TTC549 (cell line): ENCODE results near the gene GPR162.
A peak's percentile ranks its signal among the peaks of the same experiment; 100 is the strongest.

Experiments
- FAIRE-seq: peaks from 2 replicates; lab custom pipeline; 2012; peaks lifted over from hg19 to GRCh38; lab: Jason Lieb, UNC

GPR162 gene, protein sequence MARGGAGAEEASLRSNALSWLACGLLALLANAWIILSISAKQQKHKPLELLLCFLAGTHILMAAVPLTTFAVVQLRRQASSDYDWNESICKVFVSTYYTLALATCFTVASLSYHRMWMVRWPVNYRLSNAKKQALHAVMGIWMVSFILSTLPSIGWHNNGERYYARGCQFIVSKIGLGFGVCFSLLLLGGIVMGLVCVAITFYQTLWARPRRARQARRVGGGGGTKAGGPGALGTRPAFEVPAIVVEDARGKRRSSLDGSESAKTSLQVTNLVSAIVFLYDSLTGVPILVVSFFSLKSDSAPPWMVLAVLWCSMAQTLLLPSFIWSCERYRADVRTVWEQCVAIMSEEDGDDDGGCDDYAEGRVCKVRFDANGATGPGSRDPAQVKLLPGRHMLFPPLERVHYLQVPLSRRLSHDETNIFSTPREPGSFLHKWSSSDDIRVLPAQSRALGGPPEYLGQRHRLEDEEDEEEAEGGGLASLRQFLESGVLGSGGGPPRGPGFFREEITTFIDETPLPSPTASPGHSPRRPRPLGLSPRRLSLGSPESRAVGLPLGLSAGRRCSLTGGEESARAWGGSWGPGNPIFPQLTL

GRCh38 chr12:6821591-6822425 is at the start of gene GPR162:
TSS of gene GPR162 (plus strand) at chr12:6821821. CDS start at chr12:6823899, 2,078 bp downstream.
- no peak for FAIRE-seq

DNA sequence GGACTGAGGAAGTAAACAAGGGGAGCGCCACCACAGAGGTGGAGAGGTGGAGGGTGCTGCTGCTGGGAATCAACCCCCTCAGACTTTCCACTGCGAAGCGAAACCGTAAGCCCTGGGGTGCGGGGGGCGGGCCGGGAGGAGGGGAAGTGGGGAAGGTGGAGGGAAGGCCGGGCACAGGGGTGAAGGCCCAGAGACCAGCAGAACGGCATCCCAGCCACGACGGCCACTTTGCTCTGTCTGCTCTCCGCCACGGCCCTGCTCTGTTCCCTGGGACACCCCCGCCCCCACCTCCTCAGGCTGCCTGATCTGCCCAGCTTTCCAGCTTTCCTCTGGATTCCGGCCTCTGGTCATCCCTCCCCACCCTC is 49.3 kb upstream of the GPR162 start, which contains the start of gene LAG3:
LAG3 (plus strand) TSS at position 190 of the 365 bp plus-strand sequence. CDS start 333 bp downstream, outside the sequence.
- FAIRE-seq = no peak

- no peak for FAIRE-seq
These were observed 48.7 kb upstream of the GPR162 start for GRCh38 chr12:6772726-6773589.

DNA sequence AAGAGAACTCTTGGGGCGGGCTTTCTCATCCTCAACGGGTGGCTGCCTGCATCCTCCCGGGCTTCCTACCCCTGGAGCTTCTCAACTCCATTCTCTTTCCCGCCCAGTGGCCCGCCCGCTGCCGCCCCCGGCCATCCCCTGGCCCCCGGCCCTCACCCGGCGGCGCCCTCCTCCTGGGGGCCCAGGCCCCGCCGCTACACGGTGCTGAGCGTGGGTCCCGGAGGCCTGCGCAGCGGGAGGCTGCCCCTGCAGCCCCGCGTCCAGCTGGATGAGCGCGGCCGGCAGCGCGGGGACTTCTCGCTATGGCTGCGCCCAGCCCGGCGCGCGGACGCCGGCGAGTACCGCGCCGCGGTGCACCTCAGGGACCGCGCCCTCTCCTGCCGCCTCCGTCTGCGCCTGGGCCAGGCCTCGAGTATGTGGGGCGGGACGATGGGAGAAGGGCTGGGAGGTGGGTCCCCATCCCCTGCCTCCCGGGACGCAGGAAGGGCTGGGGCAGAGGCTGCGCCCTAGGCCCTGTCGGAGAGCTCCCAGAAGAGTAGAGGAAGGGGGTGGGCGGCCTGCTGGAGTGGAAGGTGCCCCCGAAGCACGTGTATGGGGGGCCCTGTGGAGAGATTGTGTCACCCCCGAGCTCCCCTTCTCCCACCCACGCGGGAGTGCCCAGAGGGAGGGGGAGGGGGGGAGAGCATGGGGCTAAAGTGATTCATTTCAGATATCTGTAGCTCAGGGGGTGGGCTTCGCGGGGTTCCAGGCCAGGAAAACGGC is 47.9 kb upstream of the GPR162 start:
- FAIRE-seq = no peak

DNA sequence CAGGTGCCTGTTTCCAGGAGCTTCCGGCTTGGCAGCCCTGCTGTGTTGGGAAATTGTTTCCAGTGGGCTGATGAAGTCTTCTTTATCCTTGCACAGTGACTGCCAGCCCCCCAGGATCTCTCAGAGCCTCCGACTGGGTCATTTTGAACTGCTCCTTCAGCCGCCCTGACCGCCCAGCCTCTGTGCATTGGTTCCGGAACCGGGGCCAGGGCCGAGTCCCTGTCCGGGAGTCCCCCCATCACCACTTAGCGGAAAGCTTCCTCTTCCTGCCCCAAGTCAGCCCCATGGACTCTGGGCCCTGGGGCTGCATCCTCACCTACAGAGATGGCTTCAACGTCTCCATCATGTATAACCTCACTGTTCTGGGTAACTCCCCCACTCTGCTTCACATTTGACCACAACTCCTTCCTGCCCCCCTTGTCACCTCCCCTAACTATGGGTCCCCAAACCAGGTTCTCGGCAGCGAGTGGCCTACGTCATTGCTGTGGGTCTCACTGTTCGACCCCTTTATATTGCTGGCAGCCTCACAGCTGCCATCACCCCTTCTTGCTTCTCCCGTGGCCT is 47.0 kb upstream of the GPR162 start:
- FAIRE-seq = no peak

DNA sequence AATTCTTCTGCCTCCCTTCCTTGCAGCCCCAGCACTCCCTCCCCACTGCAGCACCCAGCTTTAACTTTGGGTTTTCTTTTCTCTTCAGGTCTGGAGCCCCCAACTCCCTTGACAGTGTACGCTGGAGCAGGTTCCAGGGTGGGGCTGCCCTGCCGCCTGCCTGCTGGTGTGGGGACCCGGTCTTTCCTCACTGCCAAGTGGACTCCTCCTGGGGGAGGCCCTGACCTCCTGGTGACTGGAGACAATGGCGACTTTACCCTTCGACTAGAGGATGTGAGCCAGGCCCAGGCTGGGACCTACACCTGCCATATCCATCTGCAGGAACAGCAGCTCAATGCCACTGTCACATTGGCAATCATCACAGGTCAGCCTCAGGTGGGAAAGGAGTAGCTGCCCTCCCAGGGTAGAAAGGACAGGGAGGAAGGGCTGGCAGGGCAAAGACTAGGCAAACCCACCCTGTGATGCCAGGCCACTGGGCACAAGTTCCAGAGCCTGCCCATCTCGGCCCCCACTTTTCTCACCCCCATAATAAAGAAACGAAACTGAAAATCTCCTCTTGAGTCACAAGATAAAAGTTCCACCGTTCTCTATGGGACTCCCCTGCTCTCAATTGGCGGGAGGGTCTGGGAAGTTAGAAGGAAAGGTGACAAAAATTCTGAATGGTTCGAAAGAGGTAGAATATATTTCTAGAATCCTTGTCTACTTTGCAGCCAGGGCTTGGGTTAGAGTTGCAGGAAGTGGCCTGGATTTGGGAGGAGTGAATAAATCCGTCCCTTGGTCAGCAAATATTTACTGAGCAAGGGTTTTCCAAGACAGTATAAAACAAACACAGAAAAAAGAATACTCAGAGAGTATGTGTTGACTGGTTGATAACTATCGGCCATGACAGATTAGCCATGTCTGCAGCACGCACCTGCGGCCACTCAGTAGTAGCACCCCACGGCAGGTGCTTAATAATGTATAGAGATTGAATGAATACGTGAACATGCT is 46.1 kb upstream of the GPR162 start:
- FAIRE-seq = no peak

GRCh38 chr12:6777386-6777785 is 44.2 kb upstream of the GPR162 start:
- FAIRE-seq = no peak

DNA sequence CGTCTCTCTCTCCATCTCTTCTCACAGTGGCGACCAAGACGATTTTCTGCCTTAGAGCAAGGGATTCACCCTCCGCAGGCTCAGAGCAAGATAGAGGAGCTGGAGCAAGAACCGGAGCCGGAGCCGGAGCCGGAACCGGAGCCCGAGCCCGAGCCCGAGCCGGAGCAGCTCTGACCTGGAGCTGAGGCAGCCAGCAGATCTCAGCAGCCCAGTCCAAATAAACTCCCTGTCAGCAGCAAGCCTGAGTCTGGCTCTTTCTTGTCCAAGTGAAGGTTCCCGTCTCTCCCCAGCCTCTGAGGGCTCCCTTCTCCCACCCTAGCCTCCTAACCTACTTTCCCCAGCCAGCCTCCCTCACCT is 43.4 kb upstream of the GPR162 start:
- no peak for FAIRE-seq

DNA sequence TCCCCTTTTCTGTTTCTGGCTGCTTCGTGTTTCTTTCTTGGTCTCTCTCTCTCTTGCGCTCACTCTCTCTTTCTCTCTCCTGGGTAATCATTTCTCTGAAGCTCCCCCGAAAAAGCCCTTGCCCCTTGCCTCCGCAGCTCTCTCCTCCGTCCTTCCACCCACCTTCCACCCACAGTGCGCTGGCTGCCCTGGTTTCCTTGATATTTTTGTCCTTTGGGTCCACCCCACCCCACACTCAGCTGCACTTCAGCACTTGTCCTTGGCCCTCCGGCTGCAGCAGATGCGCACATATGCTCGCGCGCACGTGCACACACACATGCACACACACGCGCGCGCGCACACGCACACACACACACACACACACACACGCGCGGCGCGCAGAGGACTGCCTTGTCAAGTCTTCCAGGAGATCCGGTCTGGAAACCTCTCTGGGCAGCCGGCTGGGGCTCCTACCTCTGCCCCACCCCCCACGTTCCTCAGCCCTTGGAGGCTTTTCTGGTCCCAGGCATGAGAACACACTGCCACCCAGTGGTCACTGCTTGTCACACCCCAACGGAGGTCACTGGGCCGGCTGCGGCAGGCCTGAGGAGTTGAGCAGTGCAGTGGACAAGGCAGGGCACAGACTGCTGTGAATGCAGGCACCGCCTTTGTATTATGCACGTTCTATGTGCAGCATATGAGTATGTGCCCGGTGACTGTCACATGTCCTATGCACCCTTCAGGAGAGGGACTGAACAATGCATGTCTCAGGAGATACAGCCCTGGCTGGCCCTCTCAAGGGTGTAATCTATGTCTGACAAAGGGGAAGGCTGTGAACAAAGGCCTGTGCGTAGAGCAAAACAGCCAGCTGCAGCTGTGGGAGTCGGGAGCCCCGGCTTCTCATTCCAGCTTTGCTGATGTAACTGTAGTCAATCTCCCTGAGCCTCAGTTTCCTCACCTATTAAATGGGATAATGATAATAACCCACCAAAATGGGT is 42.8 kb upstream of the GPR162 start:
- FAIRE-seq = peak; percentile 83

DNA sequence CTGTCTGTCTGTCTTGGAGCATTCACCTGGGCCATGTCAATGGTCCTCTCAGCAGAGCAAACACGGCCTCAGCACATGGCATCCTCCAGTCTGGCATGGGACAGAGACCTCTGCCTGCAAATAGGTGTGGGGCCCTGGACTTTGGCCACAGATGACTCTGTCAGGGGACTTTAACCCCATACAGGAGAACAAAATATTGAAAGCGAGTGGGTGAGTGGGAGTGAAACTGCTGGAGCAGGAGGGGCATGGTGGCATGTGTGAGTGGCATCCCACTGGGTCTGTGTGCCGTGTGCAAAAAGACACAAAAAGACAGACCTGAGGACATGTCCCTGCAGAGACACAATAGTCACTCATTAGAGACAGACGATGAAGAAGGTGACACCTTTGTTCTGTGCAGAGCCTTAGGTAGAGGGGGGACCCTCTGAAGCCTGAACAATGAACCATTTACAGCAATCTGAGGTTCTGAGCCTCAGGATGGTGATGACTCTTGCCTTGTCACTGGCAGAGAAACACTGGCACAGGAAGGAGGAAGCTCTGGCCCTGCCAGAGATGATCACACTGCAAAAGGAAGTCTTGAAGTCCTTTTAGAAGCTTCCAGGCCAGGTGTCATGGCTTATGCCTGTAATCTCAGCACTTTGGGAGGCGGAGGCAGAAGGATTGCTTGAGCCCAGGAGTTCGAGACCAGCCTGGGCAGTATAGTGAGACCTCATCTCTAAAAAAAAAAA is 41.8 kb upstream of the GPR162 start:
- FAIRE-seq = no peak

DNA sequence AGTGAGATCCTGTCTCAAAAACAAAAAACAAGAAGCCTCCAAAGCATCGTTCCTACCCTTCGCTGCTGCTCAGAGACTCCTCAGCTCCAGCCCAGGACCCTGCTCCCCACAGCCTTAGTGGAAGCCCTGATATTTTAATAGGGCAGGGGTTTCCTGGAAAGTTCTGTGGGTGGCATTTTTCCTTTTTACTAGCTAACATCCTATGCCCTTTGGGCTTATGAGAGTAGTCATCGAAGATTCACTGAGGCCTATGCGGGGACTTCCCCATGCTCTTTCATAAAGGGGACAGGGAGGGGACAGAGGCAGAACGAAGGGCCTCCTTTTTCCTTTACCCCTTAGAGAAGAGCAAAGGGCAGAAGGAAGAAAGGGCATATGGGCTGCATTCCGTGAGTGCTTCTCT is 41.0 kb upstream of the GPR162 start:
- no peak for FAIRE-seq

- FAIRE-seq = no peak
These were observed 39.5 kb upstream of the GPR162 start for GRCh38 chr12:6782119-6782518.

DNA sequence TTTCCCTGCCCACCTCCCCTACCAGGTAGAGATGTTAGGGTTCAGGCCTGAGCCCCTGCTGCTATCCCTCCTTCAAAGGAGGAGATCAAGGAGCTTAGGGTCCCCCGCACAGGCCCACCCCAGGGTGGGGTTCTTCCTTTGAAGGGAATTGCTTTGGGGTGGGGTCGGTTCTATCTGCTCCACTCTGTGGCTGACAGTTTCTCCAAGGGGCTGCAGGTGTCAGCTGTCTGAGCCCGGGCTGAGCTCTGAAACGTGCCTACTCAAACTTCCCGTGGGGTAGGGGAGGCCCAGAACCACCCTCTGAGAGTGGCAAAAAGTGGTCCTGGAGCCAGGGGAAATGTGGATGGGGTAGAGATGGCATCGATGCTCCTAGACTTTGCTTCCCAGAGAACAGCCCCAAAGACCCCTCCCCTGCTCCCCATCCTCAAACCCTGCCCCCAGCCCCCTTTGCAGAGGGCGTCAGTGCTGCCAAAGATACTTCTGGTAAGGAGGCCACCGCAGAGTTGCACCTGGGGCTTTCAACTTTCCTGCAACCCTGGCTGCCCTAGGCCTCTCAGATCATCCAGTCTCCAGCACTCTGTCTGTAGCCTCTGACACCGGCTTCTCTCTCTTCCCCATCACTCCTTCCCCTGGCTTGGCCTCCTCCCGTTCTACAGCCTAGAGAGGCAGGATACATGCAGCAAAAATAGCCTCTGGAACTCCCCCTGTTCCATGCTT is 38.6 kb upstream of the GPR162 start:
- no peak for FAIRE-seq

- FAIRE-seq = no peak
These were observed 37.8 kb upstream of the GPR162 start for GRCh38 chr12:6783828-6784227.

DNA sequence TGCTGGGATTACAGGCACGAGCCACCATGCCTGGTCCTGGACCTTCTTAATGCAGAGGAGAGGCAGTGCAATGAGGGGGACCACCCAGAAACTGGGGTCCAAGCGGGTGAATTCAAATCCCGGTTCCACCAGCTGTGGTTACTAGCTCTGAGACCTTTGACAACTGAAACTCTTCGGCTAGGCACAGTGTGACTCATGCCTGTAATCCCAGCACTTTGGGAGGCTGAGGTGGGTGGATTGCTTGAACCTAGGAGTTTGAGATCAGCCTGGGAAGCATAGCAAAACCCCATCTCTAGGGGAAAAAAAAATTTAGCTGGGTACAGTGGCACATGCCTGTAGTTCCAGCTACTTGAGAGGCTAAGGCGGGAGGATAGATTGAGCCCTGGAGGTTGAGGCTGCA is 37.3 kb upstream of the GPR162 start:
- FAIRE-seq = no peak

DNA sequence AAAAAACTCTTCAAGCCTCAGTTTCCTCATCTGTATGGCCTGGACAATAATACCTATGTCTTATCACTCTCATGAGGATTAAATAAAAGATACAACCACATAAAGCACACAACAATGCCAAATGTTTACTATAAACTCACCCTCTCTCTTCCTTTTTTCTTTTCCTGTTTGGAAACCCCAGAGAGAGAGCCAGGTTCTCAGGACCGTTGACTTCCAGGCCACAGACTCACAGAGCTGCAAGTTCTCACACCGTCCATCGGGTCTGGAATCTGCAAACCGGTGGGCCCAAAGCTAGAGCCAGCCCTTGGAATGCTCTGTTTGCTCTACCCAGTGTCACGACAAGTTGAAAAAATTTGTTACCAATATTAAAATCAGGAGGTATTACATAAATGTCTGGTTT is 36.9 kb upstream of the GPR162 start:
- FAIRE-seq = no peak

- FAIRE-seq = no peak
These were observed 35.1 kb upstream of the GPR162 start for GRCh38 chr12:6786416-6787094.
